Tibial artery (tissue), 4 donors: Measurements from ENCODE around the gene TARBP1.

Experiments
- DNase-seq, 2 donors: peaks; one replicate each; pipeline ENCODE4 v3.0.0-alpha.2; 2019
- H3K27ac ChIP-seq, 2 donors: fragments of 200-600 bp; sonication (generic) in 1 of 2; 1 replicate in 1 of 2; 2 replicates in 1 of 2; pipeline ENCODE4 v1.5.1; 2018 to 2019; ENCODE audit warnings: mild to moderate bottlenecking in 1 of 2
- H3K27me3 ChIP-seq, 2 donors: fragments of 200-600 bp; sonication (generic) in 1 of 2; one replicate each; pipeline versions ENCODE4 v1.5.1 to v1.6.0; 2016 to 2019
- H3K36me3 ChIP-seq, 3 donors: fragments of 200-600 bp; sonication (generic) in 2 of 3; one replicate each; pipeline ENCODE4 v1.5.1; 2016 to 2019; ENCODE audit warnings: mild to moderate bottlenecking in 2 of 3
- H3K4me1 ChIP-seq, 4 donors: fragments of 200-600 bp; sonication (generic) in 2 of 4; 1 replicate in 3 of 4; 2 replicates in 1 of 4; pipeline ENCODE4 v1.5.1; 2016 to 2019
- H3K4me3 ChIP-seq, 2 donors: fragments of 200-600 bp; sonication (generic) in 1 of 2; 1 replicate in 1 of 2; 2 replicates in 1 of 2; pipeline ENCODE4 v1.5.1; 2018 to 2019; ENCODE audit warnings: mild to moderate bottlenecking in 2 of 2
- H3K9me3 ChIP-seq, 3 donors: fragments of 200-600 bp; sonication (generic) in 1 of 3; one replicate each; pipeline ENCODE4 v1.5.1; 2016 to 2019
- CTCF ChIP-seq, 2 experiments: fragments of 200-600 bp in 1 of 2; fragments of 450-650 bp in 1 of 2; IDR thresholded peaks; one replicate each; pipeline ENCODE4 v1.5.1; 2017 to 2019; ENCODE audit warnings: antibody characterized with exemption in 2 of 2, mild to moderate bottlenecking in 1 of 2, moderate library complexity in 1 of 2
- intact Hi-C: fragments of 100-400 bp; cut with DNase I; formaldehyde crosslinking; loops from one replicate; pipeline ENCODE4 v1.15.0; 2023; ENCODE audit warnings: low total_unique reads

The TARBP1 gene

DNA sequence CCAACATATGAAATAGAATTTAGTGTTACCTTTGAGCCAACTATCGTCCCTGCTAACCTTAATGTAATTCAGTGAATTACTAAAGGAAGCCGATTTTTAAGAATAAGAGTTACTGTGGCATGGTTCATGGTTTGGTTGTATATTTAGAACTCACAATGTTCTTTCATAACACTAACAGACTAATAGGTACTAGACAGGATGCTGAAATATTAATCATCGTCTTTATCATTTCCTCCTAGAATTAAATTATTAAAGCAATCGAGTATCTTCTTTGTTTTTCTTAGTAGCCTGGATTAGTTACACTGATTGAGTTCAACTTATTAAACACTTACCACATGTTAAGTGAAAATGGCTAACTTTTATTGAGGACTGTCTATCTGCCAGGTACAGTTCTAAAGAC is 47.7 kb downstream of the TARBP1 start:
- intact Hi-C loops: no loop called here
- H3K9me3 ChIP-seq: no peaks in the 10 kb centered on the region
- no peak for DNase-seq
- no peaks in the 10 kb centered on the region for H3K27me3 ChIP-seq
- H3K27ac ChIP-seq: no peak overlapping the region
- no peak overlapping the region for H3K4me3 ChIP-seq
- no peak for TF ChIP-seq CTCF (IDR thresholded peaks at IDR 0.05)
- no peaks in the 10 kb centered on the region for H3K4me1 ChIP-seq
- H3K36me3 ChIP-seq: peaks cover 7 to 23% (median 8%) of the 10 kb centered on the region in 3 donors

DNA sequence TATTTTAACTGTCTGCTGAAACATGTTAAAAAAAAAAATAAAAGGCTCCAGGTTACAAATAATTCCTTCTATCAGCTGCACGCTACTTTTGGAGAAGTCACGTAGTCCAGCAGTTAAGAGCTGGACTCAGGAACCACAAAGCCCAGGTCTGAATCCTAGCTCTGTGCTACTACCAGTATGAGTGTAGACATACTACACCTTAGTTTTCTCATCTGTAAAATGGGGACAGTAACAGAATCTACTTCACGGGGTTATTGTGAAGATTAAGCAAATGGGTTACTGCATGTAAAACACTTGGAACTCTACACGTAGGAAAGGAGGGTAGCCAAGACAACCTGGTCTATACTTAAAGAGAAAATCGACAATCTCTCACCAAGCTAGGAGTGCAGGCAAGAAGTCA is 48.3 kb downstream of the TARBP1 start:
- no peak overlapping the region for H3K4me3 ChIP-seq
- intact Hi-C loops: no loop called here
- no peaks in the 10 kb centered on the region for H3K9me3 ChIP-seq
- no peak for DNase-seq
- H3K27ac ChIP-seq: no peak overlapping the region
- peaks cover 7 to 23% (median 8%) of the 10 kb centered on the region in 3 donors for H3K36me3 ChIP-seq
- H3K27me3 ChIP-seq: no peaks in the 10 kb centered on the region
- H3K4me1 ChIP-seq: no peaks in the 10 kb centered on the region
- TF ChIP-seq CTCF (IDR thresholded peaks at IDR 0.05): no peak

DNA sequence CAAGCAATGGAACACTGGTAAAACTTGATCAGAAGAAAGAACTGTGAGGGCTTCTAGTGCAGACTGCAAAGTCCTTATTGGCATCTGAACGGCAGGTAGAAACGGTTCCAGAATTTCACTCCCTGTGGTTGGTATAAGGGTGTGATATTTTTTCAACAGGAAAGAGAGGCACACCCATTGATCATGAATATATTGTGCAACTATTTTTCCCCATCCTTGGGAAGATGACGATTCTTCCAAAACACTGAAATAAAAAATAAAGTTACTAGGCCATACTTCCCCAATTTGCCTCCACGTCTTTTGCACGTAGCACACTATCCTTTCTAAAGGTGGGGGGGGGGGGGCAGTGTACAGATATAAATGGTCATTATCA is 49.6 kb downstream of the TARBP1 start:
- Histone ChIP-seq H3K36me3 (peaks cover 7 to 33% (median 8%) of the 10 kb centered on the region in 3 donors), H3K27me3 (no peaks in the 10 kb centered on the region), H3K4me3 (no peak overlapping the region), H3K4me1 (no peaks in the 10 kb centered on the region), H3K27ac (no peak overlapping the region), H3K9me3 (no peaks in the 10 kb centered on the region)
- intact Hi-C loops: no loop called here
- no peak for TF ChIP-seq CTCF (IDR thresholded peaks at IDR 0.05)
- DNase-seq: no peak

- intact Hi-C loops: no loop called here
- TF ChIP-seq CTCF (IDR thresholded peaks at IDR 0.05): no peak
- H3K27ac ChIP-seq: no peak overlapping the region
- H3K27me3 ChIP-seq: no peaks in the 10 kb centered on the region
- no peaks in the 10 kb centered on the region for H3K4me1 ChIP-seq
- no peak overlapping the region for H3K4me3 ChIP-seq
- no peaks in the 10 kb centered on the region for H3K9me3 ChIP-seq
- no peak for DNase-seq
- H3K36me3 ChIP-seq: peaks cover 7 to 34% (median 8%) of the 10 kb centered on the region in 3 donors
Observed at GRCh38 chr1:234427950-234428646, 50.9 kb downstream of the TARBP1 start.

- intact Hi-C loops: no loop called here
- H3K4me1 ChIP-seq: no peaks in the 10 kb centered on the region
- no peak overlapping the region for H3K4me3 ChIP-seq
- DNase-seq: no peak
- H3K27ac ChIP-seq: no peak overlapping the region
- H3K27me3 ChIP-seq: no peaks in the 10 kb centered on the region
- no peak for TF ChIP-seq CTCF (IDR thresholded peaks at IDR 0.05)
- peaks cover 0 to 42% (median 0%) of the 10 kb centered on the region in 3 donors for H3K36me3 ChIP-seq
- no peaks in the 10 kb centered on the region for H3K9me3 ChIP-seq
Observed at GRCh38 chr1:234413990-234414389, 65.0 kb downstream of the TARBP1 start.

- TF ChIP-seq CTCF (IDR thresholded peaks at IDR 0.05): no peak
- intact Hi-C loops: no loop called here
- no peak for DNase-seq
- Histone ChIP-seq H3K36me3 (peaks cover 0 to 42% (median 0%) of the 10 kb centered on the region in 3 donors), H3K27ac (no peak overlapping the region), H3K4me1 (no peaks in the 10 kb centered on the region), H3K9me3 (no peaks in the 10 kb centered on the region), H3K27me3 (no peaks in the 10 kb centered on the region), H3K4me3 (no peak overlapping the region)
Observed at GRCh38 chr1:234413485-234413884, 65.5 kb downstream of the TARBP1 start.
